ENCODE data around the gene CASP9. TPM values are rescaled to one million over a fixed set of nuclear protein-coding genes. Genes with fewer than 3 reads are reported as not detected.

Gene CASP9
- total and polyA plus RNA-seq, 2 of the 13 experiments (the other 11 are each of a cell fraction or from before 2014, with no cell fraction given) = 8.5 to 11.5 TPM

DNA sequence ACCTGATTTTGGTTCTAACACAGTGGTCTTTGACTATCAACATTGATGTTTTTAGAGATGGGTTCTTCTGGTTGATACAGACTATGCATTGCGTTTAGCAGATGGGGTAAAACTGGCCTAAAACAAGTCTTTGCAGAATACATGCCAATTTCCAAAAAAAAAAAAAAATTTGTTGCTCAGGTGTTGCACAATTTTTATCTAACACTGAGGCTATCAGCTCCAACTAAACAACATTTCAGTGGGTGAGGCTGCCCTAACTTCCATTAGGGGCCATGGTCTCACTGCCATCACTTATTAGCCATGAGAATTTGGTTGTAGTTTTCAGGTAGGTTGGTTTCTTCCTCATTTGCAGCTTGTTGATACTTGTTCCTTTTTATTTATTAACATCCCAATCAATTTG lies 46.8 kb upstream of the CASP9 start:
- in situ Hi-C loops (cut with HindIII; ENCODE audit: extremely low pct_ligation_motif_present, low pct_unique_long_range_greater_than_20kb) = no loop called here
- no peak overlapping the region for H3K4me2 ChIP-seq (ENCODE audit: low read depth, low read length)
- no peaks in the 10 kb centered on the region for H3K9me3 ChIP-seq (ENCODE audit: low read length)
- WGBS (ENCODE audit: low lambda C conversion rate) = 95% methylated on average over 1 of the region's 1 CpG
- intact Hi-C loops (cut with micrococcal nuclease; ENCODE audit: unreplicated experiment) = no loop called here
- H3K36me3 ChIP-seq (replicated peaks in 1 of 2; ENCODE audit: control insufficient read depth in 1 of 2, insufficient read depth in 2 of 2, low read length in 2 of 2) = peaks cover 22 to 68% of the 10 kb centered on the region in 2 experiments
- H4K20me1 ChIP-seq (ENCODE audit: insufficient read depth, low read length) = no peaks in the 10 kb centered on the region
- 0 out of 2 replicates have a peak, but pooled peaks cover 6% of the 10 kb centered on the region for H3K4me1 ChIP-seq (ENCODE audit: insufficient read depth, low read length)
- no peak for FAIRE-seq
- no peak overlapping the region for H3K9ac ChIP-seq (ENCODE audit: insufficient read depth, low read depth, low read length)
- BruUV-seq (replicated peaks) = no TSS peak
- ChIA-PET CTCF (ENCODE audit: low intra/inter-chr PET ratio, low total read pairs) (no interaction called here), POLR2A (interaction anchor here (0.9 to 1.7 kb wide), 3 partner anchors 9 to 47 kb away, joined by 3 to 6 read pairs (median 4); partner anchors contain the start of genes AGMAT and CASP9)
- TF ChIP-seq POLR2G (IDR thresholded peaks at IDR 0.05; ENCODE audit: low read depth, low read length) (peak; percentile 57; the same call in 1 of the 2 replicates), ZNF777 (CRISPR knock-in tag; IDR thresholded peaks at IDR 0.05) (no peak), ZNF7 (CRISPR knock-in tag; IDR thresholded peaks at IDR 0.05) (no peak), CEBPB (IDR thresholded peaks at IDR 0.05; ENCODE audit: borderline replicate concordance, low read depth, low read length) (peak; percentile 61)
- H2AFZ ChIP-seq (ENCODE audit: low read length) = no peak overlapping the region
- no peak overlapping the region for H3K27ac ChIP-seq (ENCODE audit: extremely low read length, insufficient read depth, low read length)
- no peak overlapping the region for H3K4me3 ChIP-seq (replicated peaks in 1 of 3; ENCODE audit: insufficient read depth in 1 of 3, low read depth in 2 of 3, low read length in 3 of 3)
- no peak for ATAC-seq
- DNase-seq (ENCODE audit: low spot score) = no peak
- H3K27me3 ChIP-seq (ENCODE audit: control insufficient read depth in 1 of 2, insufficient read depth in 2 of 2, low read length in 2 of 2) = no peaks in the 10 kb centered on the region
- no peaks in the 10 kb centered on the region for H3K79me2 ChIP-seq (ENCODE audit: insufficient read depth, low read length)

DNA sequence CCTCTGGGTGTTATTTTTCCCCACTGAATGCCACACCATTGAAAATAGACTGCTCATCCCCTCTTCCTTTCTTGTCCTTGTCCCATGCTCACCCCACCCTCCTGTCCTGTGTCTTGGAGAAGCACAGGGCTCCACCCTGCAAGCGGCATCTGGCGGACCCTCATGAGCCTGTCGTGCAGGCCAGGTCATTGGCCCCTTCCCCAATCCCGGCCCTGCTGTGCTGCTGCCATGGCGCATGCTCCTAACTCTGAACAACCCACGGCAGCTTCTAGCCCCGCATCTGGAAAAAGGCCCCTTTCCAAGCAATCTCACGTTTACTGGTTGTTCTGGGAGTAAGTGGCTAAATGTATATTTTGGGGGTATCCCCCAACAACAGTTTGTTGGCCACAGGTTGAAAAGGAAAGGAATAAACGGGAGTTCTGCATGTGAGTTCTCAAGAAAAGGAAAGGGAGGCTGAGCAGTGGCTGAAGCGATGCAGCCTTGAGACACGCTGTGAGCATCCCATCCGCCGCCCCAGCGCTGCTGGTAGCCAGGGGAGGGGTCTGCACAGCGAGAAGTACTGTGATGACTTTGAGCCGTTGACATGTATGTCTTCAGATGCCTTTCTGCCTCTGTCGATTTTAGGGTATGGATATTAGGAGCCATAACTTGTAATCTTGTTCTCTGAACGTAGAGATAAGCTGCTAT lies 44.5 kb upstream of the CASP9 start:
- FAIRE-seq (no peak), DNase-seq (ENCODE audit: low spot score) (no peak), ATAC-seq (peak; percentile 23)
- H3K79me2 ChIP-seq (ENCODE audit: insufficient read depth, low read length) = no peaks in the 10 kb centered on the region
- H3K9me3 ChIP-seq (ENCODE audit: low read length) = no peaks in the 10 kb centered on the region
- peaks cover 21 to 62% of the 10 kb centered on the region in 2 experiments for H3K36me3 ChIP-seq (replicated peaks in 1 of 2; ENCODE audit: control insufficient read depth in 1 of 2, insufficient read depth in 2 of 2, low read length in 2 of 2)
- in situ Hi-C loops (cut with HindIII; ENCODE audit: extremely low pct_ligation_motif_present, low pct_unique_long_range_greater_than_20kb) = no loop called here
- TSS peak; percentile 33 for BruUV-seq (replicated peaks)
- H3K27me3 ChIP-seq (ENCODE audit: control insufficient read depth in 1 of 2, insufficient read depth in 2 of 2, low read length in 2 of 2) = no peaks in the 10 kb centered on the region
- 0 out of 2 replicates have a peak, but pooled peaks cover 6% of the 10 kb centered on the region for H3K4me1 ChIP-seq (ENCODE audit: insufficient read depth, low read length)
- no peak overlapping the region for H3K4me3 ChIP-seq (replicated peaks in 1 of 3; ENCODE audit: insufficient read depth in 1 of 3, low read depth in 2 of 3, low read length in 3 of 3)
- intact Hi-C loops (cut with micrococcal nuclease; ENCODE audit: unreplicated experiment) = no loop called here
- POLR2A ChIA-PET = no interaction called here
- CTCF ChIA-PET (ENCODE audit: low intra/inter-chr PET ratio, low total read pairs) = no interaction called here
- H3K4me2 ChIP-seq (ENCODE audit: low read depth, low read length) = no peak overlapping the region
- H4K20me1 ChIP-seq (ENCODE audit: insufficient read depth, low read length) = no peaks in the 10 kb centered on the region
- H3K9ac ChIP-seq (ENCODE audit: insufficient read depth, low read depth, low read length) = no peak overlapping the region
- H2AFZ ChIP-seq (ENCODE audit: low read length) = no peak overlapping the region
- 92% methylated on average over 18 of the region's 18 CpGs for WGBS (ENCODE audit: low lambda C conversion rate)
- H3K27ac ChIP-seq (ENCODE audit: extremely low read length, insufficient read depth, low read length) = no peak overlapping the region
- TF ChIP-seq CBX1 (IDR thresholded peaks at IDR 0.05; ENCODE audit: low read depth) = no peak
- TF ChIP-seq ZNF337 (CRISPR knock-in tag; IDR thresholded peaks at IDR 0.05; ENCODE audit: borderline replicate concordance, low read depth) = no peak
- TF ChIP-seq ZNF432 (CRISPR knock-in tag; IDR thresholded peaks at IDR 0.05; ENCODE audit: borderline replicate concordance) = no peak
- 0 out of 2 replicates have a peak, but pooled peaks have one; percentile 43 for TF ChIP-seq NCOA5 (CRISPR knock-in tag; IDR thresholded peaks at IDR 0.05)
- TF ChIP-seq, protein P1, sequence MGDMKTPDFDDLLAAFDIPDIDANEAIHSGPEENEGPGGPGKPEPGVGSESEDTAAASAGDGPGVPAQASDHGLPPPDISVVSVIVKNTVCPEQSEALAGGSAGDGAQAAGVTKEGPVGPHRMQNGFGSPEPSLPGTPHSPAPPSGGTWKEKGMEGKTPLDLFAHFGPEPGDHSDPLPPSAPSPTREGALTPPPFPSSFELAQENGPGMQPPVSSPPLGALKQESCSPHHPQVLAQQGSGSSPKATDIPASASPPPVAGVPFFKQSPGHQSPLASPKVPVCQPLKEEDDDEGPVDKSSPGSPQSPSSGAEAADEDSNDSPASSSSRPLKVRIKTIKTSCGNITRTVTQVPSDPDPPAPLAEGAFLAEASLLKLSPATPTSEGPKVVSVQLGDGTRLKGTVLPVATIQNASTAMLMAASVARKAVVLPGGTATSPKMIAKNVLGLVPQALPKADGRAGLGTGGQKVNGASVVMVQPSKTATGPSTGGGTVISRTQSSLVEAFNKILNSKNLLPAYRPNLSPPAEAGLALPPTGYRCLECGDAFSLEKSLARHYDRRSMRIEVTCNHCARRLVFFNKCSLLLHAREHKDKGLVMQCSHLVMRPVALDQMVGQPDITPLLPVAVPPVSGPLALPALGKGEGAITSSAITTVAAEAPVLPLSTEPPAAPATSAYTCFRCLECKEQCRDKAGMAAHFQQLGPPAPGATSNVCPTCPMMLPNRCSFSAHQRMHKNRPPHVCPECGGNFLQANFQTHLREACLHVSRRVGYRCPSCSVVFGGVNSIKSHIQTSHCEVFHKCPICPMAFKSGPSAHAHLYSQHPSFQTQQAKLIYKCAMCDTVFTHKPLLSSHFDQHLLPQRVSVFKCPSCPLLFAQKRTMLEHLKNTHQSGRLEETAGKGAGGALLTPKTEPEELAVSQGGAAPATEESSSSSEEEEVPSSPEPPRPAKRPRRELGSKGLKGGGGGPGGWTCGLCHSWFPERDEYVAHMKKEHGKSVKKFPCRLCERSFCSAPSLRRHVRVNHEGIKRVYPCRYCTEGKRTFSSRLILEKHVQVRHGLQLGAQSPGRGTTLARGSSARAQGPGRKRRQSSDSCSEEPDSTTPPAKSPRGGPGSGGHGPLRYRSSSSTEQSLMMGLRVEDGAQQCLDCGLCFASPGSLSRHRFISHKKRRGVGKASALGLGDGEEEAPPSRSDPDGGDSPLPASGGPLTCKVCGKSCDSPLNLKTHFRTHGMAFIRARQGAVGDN (CRISPR knock-in tag; IDR thresholded peaks at IDR 0.05) = peak; percentile 12; the same call in 1 of the 2 replicates
- no peak for TF ChIP-seq NPAS2 (CRISPR knock-in tag; IDR thresholded peaks at IDR 0.05; ENCODE audit: borderline replicate concordance)
- 0 out of 2 replicates have a peak, but pooled peaks have one; percentile 3 for TF ChIP-seq POLR2AphosphoS5 (IDR thresholded peaks at IDR 0.05; ENCODE audit: low read depth, low read length)
- TF ChIP-seq, protein P2, sequence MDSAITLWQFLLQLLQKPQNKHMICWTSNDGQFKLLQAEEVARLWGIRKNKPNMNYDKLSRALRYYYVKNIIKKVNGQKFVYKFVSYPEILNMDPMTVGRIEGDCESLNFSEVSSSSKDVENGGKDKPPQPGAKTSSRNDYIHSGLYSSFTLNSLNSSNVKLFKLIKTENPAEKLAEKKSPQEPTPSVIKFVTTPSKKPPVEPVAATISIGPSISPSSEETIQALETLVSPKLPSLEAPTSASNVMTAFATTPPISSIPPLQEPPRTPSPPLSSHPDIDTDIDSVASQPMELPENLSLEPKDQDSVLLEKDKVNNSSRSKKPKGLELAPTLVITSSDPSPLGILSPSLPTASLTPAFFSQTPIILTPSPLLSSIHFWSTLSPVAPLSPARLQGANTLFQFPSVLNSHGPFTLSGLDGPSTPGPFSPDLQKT (CRISPR knock-in tag; IDR thresholded peaks at IDR 0.05; ENCODE audit: borderline replicate concordance) = no peak
- TF ChIP-seq SPEN (CRISPR knock-in tag; IDR thresholded peaks at IDR 0.05; ENCODE audit: low read depth) = no peak

Measured in HepG2 (cell line).